Muscle layer of duodenum (tissue), 2 donors: ENCODE measurements around the gene HOXC4.

ENCODE experiments used
- H3K27ac ChIP-seq: one replicate; pipeline ENCODE4 v1.7.0; 2013; ENCODE audit warnings: mild to moderate bottlenecking, low read length
- H3K27me3 ChIP-seq: one replicate; pipeline ENCODE4 v1.7.0; 2013; ENCODE audit warnings: low read depth, mild to moderate bottlenecking, control low read depth, low read length
- H3K36me3 ChIP-seq, 2 donors: one replicate each; pipeline ENCODE4 v1.7.0; 2013; ENCODE audit warnings: low read length in 2 of 2, control low read depth in 1 of 2, mild to moderate bottlenecking in 1 of 2; ENCODE audit not compliant: insufficient read depth in 2 of 2, control insufficient read depth in 1 of 2
- H3K4me1 ChIP-seq, 2 donors: one replicate each; pipeline ENCODE4 v1.7.0; 2013; ENCODE audit warnings: low read length in 2 of 2, mild to moderate bottlenecking in 2 of 2, control low read depth in 1 of 2, moderate library complexity in 1 of 2; ENCODE audit not compliant: insufficient read depth in 2 of 2, control insufficient read depth in 1 of 2
- H3K4me3 ChIP-seq, 2 donors: one replicate each; pipeline ENCODE4 v1.7.0; 2013; ENCODE audit warnings: low read length in 2 of 2, low read depth in 1 of 2, mild to moderate bottlenecking in 1 of 2
- H3K9me3 ChIP-seq, 2 donors: one replicate each; pipeline ENCODE4 v1.7.0; 2013; ENCODE audit warnings: low read length in 2 of 2, control low read depth in 1 of 2, mild to moderate bottlenecking in 1 of 2; ENCODE audit not compliant: control insufficient read depth in 1 of 2
- donor health status: healthy.

Gene HOXC4

GRCh38 chr12:54017878-54018467 lies 35.7 kb upstream of the HOXC4 start:
- H3K27ac ChIP-seq: no peak overlapping the region
- H3K36me3 ChIP-seq: no peaks in the 10 kb centered on the region
- peaks cover 80% of the 10 kb centered on the region for H3K27me3 ChIP-seq
- no peaks in the 10 kb centered on the region for H3K9me3 ChIP-seq
- peak overlapping the region; percentile 57 to 69 for H3K4me3 ChIP-seq
- H3K4me1 ChIP-seq: peaks cover 0 to 20% of the 10 kb centered on the region in 2 donors

GRCh38 chr12:54018468-54018984 lies 35.1 kb upstream of the HOXC4 start:
- H3K4me3 ChIP-seq: peak overlapping the region; percentile 57 to 69
- H3K36me3 ChIP-seq: no peaks in the 10 kb centered on the region
- H3K9me3 ChIP-seq: no peaks in the 10 kb centered on the region
- no peak overlapping the region for H3K27ac ChIP-seq
- peaks cover 0 to 20% of the 10 kb centered on the region in 2 donors for H3K4me1 ChIP-seq
- H3K27me3 ChIP-seq: peaks cover 79% of the 10 kb centered on the region

- H3K4me3 ChIP-seq: no peak overlapping the region
- peaks cover 0 to 19% of the 10 kb centered on the region in 2 donors for H3K4me1 ChIP-seq
- H3K27me3 ChIP-seq: peaks cover 79% of the 10 kb centered on the region
- no peaks in the 10 kb centered on the region for H3K36me3 ChIP-seq
- H3K9me3 ChIP-seq: no peaks in the 10 kb centered on the region
- no peak overlapping the region for H3K27ac ChIP-seq
Observed at GRCh38 chr12:54019091-54019811, 34.4 kb upstream of the HOXC4 start.

- Histone ChIP-seq H3K27ac (no peak overlapping the region), H3K36me3 (no peaks in the 10 kb centered on the region), H3K4me3 (no peak overlapping the region), H3K27me3 (peaks cover 78% of the 10 kb centered on the region), H3K9me3 (no peaks in the 10 kb centered on the region), H3K4me1 (peaks cover 0 to 15% of the 10 kb centered on the region in 2 donors)
Observed at GRCh38 chr12:54019924-54020590, 33.6 kb upstream of the HOXC4 start.

- H3K27me3 ChIP-seq: peaks cover 76% of the 10 kb centered on the region
- no peak overlapping the region for H3K27ac ChIP-seq
- no peaks in the 10 kb centered on the region for H3K9me3 ChIP-seq
- H3K36me3 ChIP-seq: no peaks in the 10 kb centered on the region
- H3K4me3 ChIP-seq: no peak overlapping the region
- peaks cover 0 to 15% of the 10 kb centered on the region in 2 donors for H3K4me1 ChIP-seq
Observed at GRCh38 chr12:54020591-54021405, 32.8 kb upstream of the HOXC4 start.

- H3K9me3 ChIP-seq: no peaks in the 10 kb centered on the region
- no peak overlapping the region for H3K27ac ChIP-seq
- H3K4me3 ChIP-seq: no peak overlapping the region
- no peaks in the 10 kb centered on the region for H3K36me3 ChIP-seq
- H3K27me3 ChIP-seq: peaks cover 78% of the 10 kb centered on the region
- H3K4me1 ChIP-seq: peaks cover 0 to 15% of the 10 kb centered on the region in 2 donors
Observed at GRCh38 chr12:54021432-54022013, 32.1 kb upstream of the HOXC4 start.

GRCh38 chr12:54022960-54023884 lies 30.4 kb upstream of the HOXC4 start:
- Histone ChIP-seq H3K4me1 (peaks cover 0 to under 1% of the 10 kb centered on the region in 2 donors), H3K36me3 (no peaks in the 10 kb centered on the region), H3K27me3 (peaks cover 81% of the 10 kb centered on the region), H3K27ac (no peak overlapping the region), H3K4me3 (no peak overlapping the region), H3K9me3 (no peaks in the 10 kb centered on the region)

- Histone ChIP-seq H3K4me3 (no peak overlapping the region), H3K9me3 (no peaks in the 10 kb centered on the region), H3K36me3 (no peaks in the 10 kb centered on the region), H3K4me1 (peaks cover 0 to 3% of the 10 kb centered on the region in 2 donors), H3K27ac (no peak overlapping the region), H3K27me3 (peaks cover 85% of the 10 kb centered on the region)
Observed at GRCh38 chr12:54024127-54024526, 29.5 kb upstream of the HOXC4 start.

GRCh38 chr12:54024581-54025305 lies 28.9 kb upstream of the HOXC4 start:
- Histone ChIP-seq H3K4me3 (no peak overlapping the region), H3K4me1 (peaks cover 0 to 3% of the 10 kb centered on the region in 2 donors), H3K27ac (no peak overlapping the region), H3K9me3 (no peaks in the 10 kb centered on the region), H3K36me3 (no peaks in the 10 kb centered on the region), H3K27me3 (peaks cover 85% of the 10 kb centered on the region)
